Measurements from ENCODE around the gene DBET.
"Not testable (repeated sequence)": the region's sequence is repeated elsewhere in the genome, so short reads cannot be mapped to it uniquely, and the experiment has no call there.

Gene DBET

GRCh38 chr4:190106611-190107480 is 42.5 kb downstream of the DBET start:
- not testable (repeated sequence) for H3K4me1 Mint-ChIP-seq (ENCODE audit: low read depth); H3K4me3 Mint-ChIP-seq; H3K27me3 Mint-ChIP-seq; H3K27ac Mint-ChIP-seq; H3K9me3 Mint-ChIP-seq; H3K36me3 Mint-ChIP-seq (ENCODE audit: low read depth)

- not testable (repeated sequence) for H3K36me3 Mint-ChIP-seq (ENCODE audit: low read depth); H3K27me3 Mint-ChIP-seq; H3K9me3 Mint-ChIP-seq; H3K27ac Mint-ChIP-seq; H3K4me3 Mint-ChIP-seq; H3K4me1 Mint-ChIP-seq (ENCODE audit: low read depth)
Measured at GRCh38 chr4:190107766-190108485, 43.6 kb downstream of the DBET start.

- H3K4me3 Mint-ChIP-seq, result not testable (repeated sequence)
Measured at GRCh38 chr4:190108756-190109155, 44.5 kb downstream of the DBET start.

GRCh38 chr4:190109390-190110011 is 45.2 kb downstream of the DBET start:
- not testable (repeated sequence) for H3K9me3 Mint-ChIP-seq; H3K36me3 Mint-ChIP-seq (ENCODE audit: low read depth)

More at GRCh38 chr4:190108756-190109155, 44.5 kb downstream of the DBET start:
- H3K4me1 Mint-ChIP-seq (ENCODE audit: low read depth); H3K27ac Mint-ChIP-seq; H3K9me3 Mint-ChIP-seq; H3K36me3 Mint-ChIP-seq (ENCODE audit: low read depth); H3K27me3 Mint-ChIP-seq: not testable (repeated sequence)

GRCh38 chr4:190110033-190110432 is 45.7 kb downstream of the DBET start:
- H3K36me3 Mint-ChIP-seq (ENCODE audit: low read depth); H3K27ac Mint-ChIP-seq; H3K4me1 Mint-ChIP-seq (ENCODE audit: low read depth); H3K4me3 Mint-ChIP-seq; H3K9me3 Mint-ChIP-seq; H3K27me3 Mint-ChIP-seq: not testable (repeated sequence)

More at GRCh38 chr4:190109390-190110011, 45.2 kb downstream of the DBET start:
- not testable (repeated sequence) for H3K27ac Mint-ChIP-seq; H3K4me1 Mint-ChIP-seq (ENCODE audit: low read depth); H3K27me3 Mint-ChIP-seq; H3K4me3 Mint-ChIP-seq

- not testable (repeated sequence) for H3K4me1 Mint-ChIP-seq (ENCODE audit: low read depth); H3K9me3 Mint-ChIP-seq; H3K4me3 Mint-ChIP-seq; H3K36me3 Mint-ChIP-seq (ENCODE audit: low read depth); H3K27ac Mint-ChIP-seq; H3K27me3 Mint-ChIP-seq
Measured at GRCh38 chr4:190110570-190111295, 46.4 kb downstream of the DBET start.

- H3K4me1 Mint-ChIP-seq (ENCODE audit: low read depth); H3K9me3 Mint-ChIP-seq; H3K27me3 Mint-ChIP-seq; H3K36me3 Mint-ChIP-seq (ENCODE audit: low read depth); H3K4me3 Mint-ChIP-seq; H3K27ac Mint-ChIP-seq: not testable (repeated sequence)
Measured at GRCh38 chr4:190112879-190113278, 48.6 kb downstream of the DBET start.

- H3K27ac Mint-ChIP-seq; H3K4me3 Mint-ChIP-seq; H3K4me1 Mint-ChIP-seq (ENCODE audit: low read depth); H3K27me3 Mint-ChIP-seq; H3K36me3 Mint-ChIP-seq (ENCODE audit: low read depth); H3K9me3 Mint-ChIP-seq: not testable (repeated sequence)
Measured at GRCh38 chr4:190114991-190115390, 50.7 kb downstream of the DBET start.

Measured in stimulated activated naive CD8-positive, alpha-beta T cell treated with anti-CD3 and anti-CD28 coated beads, Interleukin-15, Interleukin-2, amounts not matched to agents 100 ng/mL and 50 ng/mL, for 24 hours (primary cell).